ENCODE results near the gene DNAH5. TPM values are rescaled to one million over a fixed set of nuclear protein-coding genes. Genes with fewer than 3 reads are reported as not detected.

DNAH5 gene
- total and polyA plus RNA-seq, 2 experiments from 2014 or later, result 0.56 to 0.97 TPM

DNA sequence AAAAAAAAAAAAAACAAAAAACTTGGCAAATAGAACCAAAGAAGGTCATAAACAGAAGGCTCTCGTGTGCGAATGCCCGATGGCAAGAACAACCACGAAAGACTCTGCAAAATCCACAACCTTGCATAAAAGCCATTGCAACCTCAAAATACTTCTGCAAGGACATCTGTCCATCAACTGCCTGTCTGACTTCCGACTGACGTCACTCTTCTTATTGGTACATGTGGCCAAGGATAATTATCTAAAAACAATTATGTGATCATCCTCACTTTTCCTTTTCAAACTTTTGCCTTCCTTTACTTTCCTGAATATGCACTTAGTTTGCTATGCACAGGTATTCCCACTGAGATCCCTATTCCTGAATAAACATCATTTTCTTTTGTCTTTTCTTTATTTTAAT lies 29.2 kb upstream of the DNAH5 start (continued):
- TF ChIP-seq, protein P1, sequence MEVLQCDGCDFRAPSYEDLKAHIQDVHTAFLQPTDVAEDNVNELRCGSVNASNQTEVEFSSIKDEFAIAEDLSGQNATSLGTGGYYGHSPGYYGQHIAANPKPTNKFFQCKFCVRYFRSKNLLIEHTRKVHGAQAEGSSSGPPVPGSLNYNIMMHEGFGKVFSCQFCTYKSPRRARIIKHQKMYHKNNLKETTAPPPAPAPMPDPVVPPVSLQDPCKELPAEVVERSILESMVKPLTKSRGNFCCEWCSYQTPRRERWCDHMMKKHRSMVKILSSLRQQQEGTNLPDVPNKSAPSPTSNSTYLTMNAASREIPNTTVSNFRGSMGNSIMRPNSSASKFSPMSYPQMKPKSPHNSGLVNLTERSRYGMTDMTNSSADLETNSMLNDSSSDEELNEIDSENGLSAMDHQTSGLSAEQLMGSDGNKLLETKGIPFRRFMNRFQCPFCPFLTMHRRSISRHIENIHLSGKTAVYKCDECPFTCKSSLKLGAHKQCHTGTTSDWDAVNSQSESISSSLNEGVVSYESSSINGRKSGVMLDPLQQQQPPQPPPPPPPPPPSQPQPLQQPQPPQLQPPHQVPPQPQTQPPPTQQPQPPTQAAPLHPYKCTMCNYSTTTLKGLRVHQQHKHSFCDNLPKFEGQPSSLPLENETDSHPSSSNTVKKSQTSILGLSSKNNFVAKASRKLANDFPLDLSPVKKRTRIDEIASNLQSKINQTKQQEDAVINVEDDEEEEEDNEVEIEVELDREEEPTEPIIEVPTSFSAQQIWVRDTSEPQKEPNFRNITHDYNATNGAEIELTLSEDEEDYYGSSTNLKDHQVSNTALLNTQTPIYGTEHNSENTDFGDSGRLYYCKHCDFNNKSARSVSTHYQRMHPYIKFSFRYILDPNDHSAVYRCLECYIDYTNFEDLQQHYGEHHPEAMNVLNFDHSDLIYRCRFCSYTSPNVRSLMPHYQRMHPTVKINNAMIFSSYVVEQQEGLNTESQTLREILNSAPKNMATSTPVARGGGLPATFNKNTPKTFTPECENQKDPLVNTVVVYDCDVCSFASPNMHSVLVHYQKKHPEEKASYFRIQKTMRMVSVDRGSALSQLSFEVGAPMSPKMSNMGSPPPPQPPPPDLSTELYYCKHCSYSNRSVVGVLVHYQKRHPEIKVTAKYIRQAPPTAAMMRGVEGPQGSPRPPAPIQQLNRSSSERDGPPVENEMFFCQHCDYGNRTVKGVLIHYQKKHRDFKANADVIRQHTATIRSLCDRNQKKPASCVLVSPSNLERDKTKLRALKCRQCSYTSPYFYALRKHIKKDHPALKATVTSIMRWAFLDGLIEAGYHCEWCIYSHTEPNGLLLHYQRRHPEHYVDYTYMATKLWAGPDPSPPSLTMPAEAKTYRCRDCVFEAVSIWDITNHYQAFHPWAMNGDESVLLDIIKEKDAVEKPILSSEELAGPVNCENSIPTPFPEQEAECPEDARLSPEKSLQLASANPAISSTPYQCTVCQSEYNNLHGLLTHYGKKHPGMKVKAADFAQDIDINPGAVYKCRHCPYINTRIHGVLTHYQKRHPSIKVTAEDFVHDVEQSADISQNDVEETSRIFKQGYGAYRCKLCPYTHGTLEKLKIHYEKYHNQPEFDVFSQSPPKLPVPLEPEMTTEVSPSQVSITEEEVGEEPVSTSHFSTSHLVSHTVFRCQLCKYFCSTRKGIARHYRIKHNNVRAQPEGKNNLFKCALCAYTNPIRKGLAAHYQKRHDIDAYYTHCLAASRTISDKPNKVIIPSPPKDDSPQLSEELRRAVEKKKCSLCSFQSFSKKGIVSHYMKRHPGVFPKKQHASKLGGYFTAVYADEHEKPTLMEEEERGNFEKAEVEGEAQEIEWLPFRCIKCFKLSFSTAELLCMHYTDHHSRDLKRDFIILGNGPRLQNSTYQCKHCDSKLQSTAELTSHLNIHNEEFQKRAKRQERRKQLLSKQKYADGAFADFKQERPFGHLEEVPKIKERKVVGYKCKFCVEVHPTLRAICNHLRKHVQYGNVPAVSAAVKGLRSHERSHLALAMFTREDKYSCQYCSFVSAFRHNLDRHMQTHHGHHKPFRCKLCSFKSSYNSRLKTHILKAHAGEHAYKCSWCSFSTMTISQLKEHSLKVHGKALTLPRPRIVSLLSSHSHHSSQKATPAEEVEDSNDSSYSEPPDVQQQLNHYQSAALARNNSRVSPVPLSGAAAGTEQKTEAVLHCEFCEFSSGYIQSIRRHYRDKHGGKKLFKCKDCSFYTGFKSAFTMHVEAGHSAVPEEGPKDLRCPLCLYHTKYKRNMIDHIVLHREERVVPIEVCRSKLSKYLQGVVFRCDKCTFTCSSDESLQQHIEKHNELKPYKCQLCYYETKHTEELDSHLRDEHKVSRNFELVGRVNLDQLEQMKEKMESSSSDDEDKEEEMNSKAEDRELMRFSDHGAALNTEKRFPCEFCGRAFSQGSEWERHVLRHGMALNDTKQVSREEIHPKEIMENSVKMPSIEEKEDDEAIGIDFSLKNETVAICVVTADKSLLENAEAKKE (CRISPR knock-in tag; IDR thresholded peaks at IDR 0.05), result no peak

DNA sequence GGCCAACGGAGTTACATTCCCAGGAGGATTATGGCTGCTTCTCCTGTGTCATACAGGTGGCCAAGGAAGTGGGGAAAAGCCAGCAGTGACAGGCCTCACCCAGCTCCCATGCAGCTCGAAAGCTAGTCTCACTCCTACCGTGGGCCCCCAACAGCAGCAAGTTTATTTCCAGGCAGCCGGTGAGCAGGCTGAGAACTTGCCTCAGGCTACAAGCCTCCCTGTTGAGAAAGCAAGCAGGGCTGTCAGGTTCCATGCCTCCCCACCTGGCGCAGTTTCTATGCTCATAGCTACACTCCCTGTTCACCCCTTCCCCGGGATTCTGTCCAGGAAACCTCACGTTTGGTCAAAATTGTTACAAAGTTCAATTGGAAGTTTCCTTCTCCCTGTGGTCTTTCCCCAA lies 27.5 kb upstream of the DNAH5 start:
- Histone ChIP-seq H3K4me3 (no peak overlapping the region), H3K4me1 (ENCODE audit: insufficient read depth) (no peaks in the 10 kb centered on the region), H3K79me2 (replicated peaks; ENCODE audit: insufficient read depth) (no peaks in the 10 kb centered on the region), H4K20me1 (replicated peaks; ENCODE audit: insufficient read depth) (no peaks in the 10 kb centered on the region), H3K27me3 (ENCODE audit: insufficient read depth) (no peaks in the 10 kb centered on the region), H2AFZ (no peak overlapping the region), H3K4me2 (no peak overlapping the region), H3K27ac (ENCODE audit: low read depth) (no peak overlapping the region), H3K9me2 (ENCODE audit: insufficient read depth) (0 out of 2 replicates have a peak, but pooled peaks cover 4% of the 10 kb centered on the region), H3F3A (replicated peaks; ENCODE audit: low read depth) (no peaks in the 10 kb centered on the region), H3K36me3 (ENCODE audit: insufficient read depth) (0 out of 2 replicates have a peak, but pooled peaks cover 3% of the 10 kb centered on the region)
- Mint-ChIP-seq H3K9me3 (peaks cover 9% of the 10 kb centered on the region; the same call in 1 of the 3 replicates), H3K27me3 (ENCODE audit: insufficient read depth, low read depth, poor library complexity) (peaks cover 1% of the 10 kb centered on the region), H3K4me1 (peaks cover under 1% of the 10 kb centered on the region; the same call in 1 of the 3 replicates), H3K36me3 (ENCODE audit: low read depth) (no peaks in the 10 kb centered on the region), H3K4me3 (no peak overlapping the region), H3K27ac (no peak overlapping the region)
- DNase-seq (ENCODE audit: low spot score) (no peak), ATAC-seq (no peak)
- no peak for TF ChIP-seq JUNB (IDR thresholded peaks at IDR 0.05; ENCODE audit: unreplicated experiment)
- TF ChIP-seq STAT1 (IDR thresholded peaks at IDR 0.05; ENCODE audit: unreplicated experiment), result no peak
- TF ChIP-seq EZH2phosphoT487 (IDR thresholded peaks at IDR 0.05; ENCODE audit: unreplicated experiment), result no peak
- no peak for TF ChIP-seq ZNF114 (CRISPR knock-in tag; IDR thresholded peaks at IDR 0.05)
- TF ChIP-seq POLR2AphosphoS5 (IDR thresholded peaks at IDR 0.05; ENCODE audit: low read depth), result no peak
- TF ChIP-seq, protein P2, sequence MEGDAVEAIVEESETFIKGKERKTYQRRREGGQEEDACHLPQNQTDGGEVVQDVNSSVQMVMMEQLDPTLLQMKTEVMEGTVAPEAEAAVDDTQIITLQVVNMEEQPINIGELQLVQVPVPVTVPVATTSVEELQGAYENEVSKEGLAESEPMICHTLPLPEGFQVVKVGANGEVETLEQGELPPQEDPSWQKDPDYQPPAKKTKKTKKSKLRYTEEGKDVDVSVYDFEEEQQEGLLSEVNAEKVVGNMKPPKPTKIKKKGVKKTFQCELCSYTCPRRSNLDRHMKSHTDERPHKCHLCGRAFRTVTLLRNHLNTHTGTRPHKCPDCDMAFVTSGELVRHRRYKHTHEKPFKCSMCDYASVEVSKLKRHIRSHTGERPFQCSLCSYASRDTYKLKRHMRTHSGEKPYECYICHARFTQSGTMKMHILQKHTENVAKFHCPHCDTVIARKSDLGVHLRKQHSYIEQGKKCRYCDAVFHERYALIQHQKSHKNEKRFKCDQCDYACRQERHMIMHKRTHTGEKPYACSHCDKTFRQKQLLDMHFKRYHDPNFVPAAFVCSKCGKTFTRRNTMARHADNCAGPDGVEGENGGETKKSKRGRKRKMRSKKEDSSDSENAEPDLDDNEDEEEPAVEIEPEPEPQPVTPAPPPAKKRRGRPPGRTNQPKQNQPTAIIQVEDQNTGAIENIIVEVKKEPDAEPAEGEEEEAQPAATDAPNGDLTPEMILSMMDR (conservative IDR thresholded peaks at IDR 0.05; ENCODE audit: low read depth in 2 of 2), result no peak
- no peak for TF ChIP-seq EZH2 (IDR thresholded peaks at IDR 0.05; ENCODE audit: low read depth, unreplicated experiment)
- TF ChIP-seq ZNF331 (CRISPR knock-in tag; IDR thresholded peaks at IDR 0.05; ENCODE audit: low read depth), result no peak
- TF ChIP-seq NANOG (IDR thresholded peaks at IDR 0.05; ENCODE audit: borderline replicate concordance), result no peak
- TF ChIP-seq, protein P3, sequence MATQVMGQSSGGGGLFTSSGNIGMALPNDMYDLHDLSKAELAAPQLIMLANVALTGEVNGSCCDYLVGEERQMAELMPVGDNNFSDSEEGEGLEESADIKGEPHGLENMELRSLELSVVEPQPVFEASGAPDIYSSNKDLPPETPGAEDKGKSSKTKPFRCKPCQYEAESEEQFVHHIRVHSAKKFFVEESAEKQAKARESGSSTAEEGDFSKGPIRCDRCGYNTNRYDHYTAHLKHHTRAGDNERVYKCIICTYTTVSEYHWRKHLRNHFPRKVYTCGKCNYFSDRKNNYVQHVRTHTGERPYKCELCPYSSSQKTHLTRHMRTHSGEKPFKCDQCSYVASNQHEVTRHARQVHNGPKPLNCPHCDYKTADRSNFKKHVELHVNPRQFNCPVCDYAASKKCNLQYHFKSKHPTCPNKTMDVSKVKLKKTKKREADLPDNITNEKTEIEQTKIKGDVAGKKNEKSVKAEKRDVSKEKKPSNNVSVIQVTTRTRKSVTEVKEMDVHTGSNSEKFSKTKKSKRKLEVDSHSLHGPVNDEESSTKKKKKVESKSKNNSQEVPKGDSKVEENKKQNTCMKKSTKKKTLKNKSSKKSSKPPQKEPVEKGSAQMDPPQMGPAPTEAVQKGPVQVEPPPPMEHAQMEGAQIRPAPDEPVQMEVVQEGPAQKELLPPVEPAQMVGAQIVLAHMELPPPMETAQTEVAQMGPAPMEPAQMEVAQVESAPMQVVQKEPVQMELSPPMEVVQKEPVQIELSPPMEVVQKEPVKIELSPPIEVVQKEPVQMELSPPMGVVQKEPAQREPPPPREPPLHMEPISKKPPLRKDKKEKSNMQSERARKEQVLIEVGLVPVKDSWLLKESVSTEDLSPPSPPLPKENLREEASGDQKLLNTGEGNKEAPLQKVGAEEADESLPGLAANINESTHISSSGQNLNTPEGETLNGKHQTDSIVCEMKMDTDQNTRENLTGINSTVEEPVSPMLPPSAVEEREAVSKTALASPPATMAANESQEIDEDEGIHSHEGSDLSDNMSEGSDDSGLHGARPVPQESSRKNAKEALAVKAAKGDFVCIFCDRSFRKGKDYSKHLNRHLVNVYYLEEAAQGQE (IDR thresholded peaks at IDR 0.05; ENCODE audit: unreplicated experiment), result no peak
- no peak for TF ChIP-seq CREB1 (CRISPR knock-in tag; IDR thresholded peaks at IDR 0.05; ENCODE audit: low read depth)
- TF ChIP-seq, protein P4, sequence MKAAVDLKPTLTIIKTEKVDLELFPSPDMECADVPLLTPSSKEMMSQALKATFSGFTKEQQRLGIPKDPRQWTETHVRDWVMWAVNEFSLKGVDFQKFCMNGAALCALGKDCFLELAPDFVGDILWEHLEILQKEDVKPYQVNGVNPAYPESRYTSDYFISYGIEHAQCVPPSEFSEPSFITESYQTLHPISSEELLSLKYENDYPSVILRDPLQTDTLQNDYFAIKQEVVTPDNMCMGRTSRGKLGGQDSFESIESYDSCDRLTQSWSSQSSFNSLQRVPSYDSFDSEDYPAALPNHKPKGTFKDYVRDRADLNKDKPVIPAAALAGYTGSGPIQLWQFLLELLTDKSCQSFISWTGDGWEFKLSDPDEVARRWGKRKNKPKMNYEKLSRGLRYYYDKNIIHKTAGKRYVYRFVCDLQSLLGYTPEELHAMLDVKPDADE (IDR thresholded peaks at IDR 0.05), result no peak

Measured in GM23338 (cell line).